Activated CD8-positive, alpha-beta memory T cell treated with anti-CD3 and anti-CD28 coated beads for 48 hours (primary cell): Measurements from ENCODE around the gene PRLH.
"Not testable (repeated sequence)": the region's sequence is repeated elsewhere in the genome, so short reads cannot be mapped to it uniquely, and the experiment has no call there.

Experiments used
- DNase-seq, 3 experiments: peaks; one replicate each; pipeline ENCODE4 v3.0.0-alpha.2; 2020; ENCODE audit warnings: low read depth in 2 of 3, low spot score in 2 of 3

PRLH gene

GRCh38 chr2:237581326-237581725 lies 15.0 kb downstream of the PRLH start:
- DNase-seq: no peak

- DNase-seq: peak in 2 of 3 experiments; percentile 23 to 36
Measured at GRCh38 chr2:237581751-237582746, 15.7 kb downstream of the PRLH start.

- DNase-seq: no peak
Measured at GRCh38 chr2:237583385-237584295, 17.3 kb downstream of the PRLH start.

GRCh38 chr2:237585590-237586221 lies 19.3 kb downstream of the PRLH start:
- DNase-seq: no peak

GRCh38 chr2:237588044-237588696 lies 21.8 kb downstream of the PRLH start:
- no peak for DNase-seq

- no peak for DNase-seq
Measured at GRCh38 chr2:237590272-237591140, 24.1 kb downstream of the PRLH start, which contains the start of gene RAB17. Gene RAB17 (minus strand): TSS chr2:237590734. CDS start chr2:237586154, 4,580 bp downstream.

GRCh38 chr2:237591141-237591881 lies 24.9 kb downstream of the PRLH start:
- DNase-seq: no peak

GRCh38 chr2:237592425-237592980 lies 26.1 kb downstream of the PRLH start:
- no peak for DNase-seq

GRCh38 chr2:237593036-237593435 lies 26.7 kb downstream of the PRLH start:
- DNase-seq: no peak

GRCh38 chr2:237593596-237594320 lies 27.4 kb downstream of the PRLH start:
- DNase-seq: no peak

GRCh38 chr2:237594514-237594871 lies 28.1 kb downstream of the PRLH start:
- DNase-seq: no peak

GRCh38 chr2:237595829-237596519 lies 29.6 kb downstream of the PRLH start:
- not testable (repeated sequence) for DNase-seq

GRCh38 chr2:237596520-237597195 lies 30.3 kb downstream of the PRLH start:
- no peak for DNase-seq

GRCh38 chr2:237597196-237598145 lies 31.1 kb downstream of the PRLH start:
- no peak for DNase-seq

- DNase-seq: no peak
Measured at GRCh38 chr2:237598468-237599208, 32.3 kb downstream of the PRLH start.
